ENCODE data around the gene KPNA4. TPM values are rescaled to one million over a fixed set of nuclear protein-coding genes. Genes with fewer than 3 reads are reported as not detected.
A peak's percentile ranks its signal among the peaks of the same experiment; 100 is the strongest.
"Not testable (repeated sequence)": the region's sequence is repeated elsewhere in the genome, so short reads cannot be mapped to it uniquely, and the experiment has no call there.

Gene KPNA4
- total RNA-seq, 1 donor = 16.4 TPM

DNA sequence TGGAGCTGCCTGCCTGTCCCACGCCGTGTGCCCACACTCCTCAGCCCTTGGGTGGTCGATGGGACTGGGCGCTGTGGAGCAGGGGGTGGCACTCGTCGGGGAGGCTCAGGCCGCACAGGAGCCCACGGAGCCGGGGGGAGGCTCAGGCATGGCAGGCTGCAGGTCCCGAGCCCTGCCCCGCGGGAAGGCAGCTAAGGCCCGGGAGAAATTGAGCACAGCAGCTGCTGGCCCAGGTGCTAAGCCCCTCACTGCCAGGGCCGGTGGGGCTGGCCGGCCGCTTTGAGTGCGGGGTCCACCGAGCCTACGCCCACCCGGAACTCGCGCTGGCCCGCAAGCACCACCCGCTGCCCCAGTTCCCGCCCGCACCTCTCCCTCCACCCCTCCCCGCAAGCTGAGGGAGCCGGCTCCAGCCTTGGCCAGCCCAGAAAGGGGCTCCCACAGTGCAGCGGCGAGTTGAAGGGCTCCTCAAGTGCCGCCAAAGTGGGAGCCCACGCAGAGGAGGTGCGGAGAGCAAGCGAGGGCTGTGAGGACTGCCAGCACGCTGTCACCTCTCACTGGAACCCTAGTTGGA is 8.7 kb upstream of the KPNA4 start:
- not testable (repeated sequence) for DNase-seq (ENCODE audit: low read depth in 2 of 3, low spot score in 2 of 3)

DNA sequence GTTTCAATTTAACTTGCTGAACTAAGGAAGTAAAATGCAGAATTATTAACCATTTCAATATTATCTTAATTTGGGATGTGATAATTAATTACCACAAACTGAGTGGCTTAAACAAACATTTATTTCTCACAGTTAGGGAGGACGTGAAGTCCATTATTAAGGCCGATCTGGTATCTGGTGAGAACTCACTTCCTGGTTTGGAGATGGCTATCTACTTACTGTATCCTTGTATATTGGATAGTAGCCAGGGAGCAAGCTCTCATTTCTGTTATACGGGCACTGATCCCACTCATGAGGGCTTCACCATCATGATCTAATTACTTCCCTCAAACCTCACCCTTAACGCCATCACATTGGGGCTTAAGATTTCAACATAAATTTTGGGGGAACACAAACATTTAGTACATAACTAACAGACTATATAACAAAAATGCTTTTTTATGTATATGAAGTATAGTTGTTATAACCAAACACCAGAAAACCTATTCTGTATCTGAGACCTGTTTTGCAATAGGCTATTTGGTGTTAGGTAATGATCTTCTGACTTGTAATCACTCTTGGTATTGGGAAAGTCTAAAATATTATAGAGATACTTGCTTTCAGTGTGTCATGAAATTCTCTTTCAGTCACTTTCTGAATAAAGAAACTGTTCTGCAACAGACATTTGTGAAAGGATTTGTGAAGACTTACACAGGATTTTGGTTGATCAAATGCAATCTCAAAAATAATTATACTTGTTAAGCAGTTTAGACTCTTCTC is 4.7 kb upstream of the KPNA4 start:
- DNase-seq (ENCODE audit: low read depth in 2 of 3, low spot score in 2 of 3) = no peak

DNA sequence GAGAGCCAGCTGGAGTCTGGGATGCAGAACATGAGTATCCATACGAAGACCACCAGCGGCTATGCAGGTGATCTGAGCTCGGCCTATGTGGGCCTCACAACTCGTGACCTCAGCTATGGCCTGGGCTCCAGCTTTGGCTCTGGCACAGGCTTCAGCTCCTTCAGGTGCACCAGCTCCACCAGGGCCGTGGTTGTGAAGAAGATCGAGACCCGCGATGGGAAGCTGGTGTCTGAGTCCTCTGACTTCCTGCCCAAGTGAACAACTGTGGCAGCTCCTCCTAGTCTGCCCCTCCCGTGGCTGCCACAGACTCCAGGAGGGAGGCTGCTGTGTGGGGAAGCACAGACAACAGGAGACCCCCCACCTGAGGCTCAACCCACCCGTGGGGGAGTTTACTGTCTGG is 3.6 kb upstream of the KPNA4 start:
- no peak for DNase-seq (ENCODE audit: low read depth in 2 of 3, low spot score in 2 of 3)

DNA sequence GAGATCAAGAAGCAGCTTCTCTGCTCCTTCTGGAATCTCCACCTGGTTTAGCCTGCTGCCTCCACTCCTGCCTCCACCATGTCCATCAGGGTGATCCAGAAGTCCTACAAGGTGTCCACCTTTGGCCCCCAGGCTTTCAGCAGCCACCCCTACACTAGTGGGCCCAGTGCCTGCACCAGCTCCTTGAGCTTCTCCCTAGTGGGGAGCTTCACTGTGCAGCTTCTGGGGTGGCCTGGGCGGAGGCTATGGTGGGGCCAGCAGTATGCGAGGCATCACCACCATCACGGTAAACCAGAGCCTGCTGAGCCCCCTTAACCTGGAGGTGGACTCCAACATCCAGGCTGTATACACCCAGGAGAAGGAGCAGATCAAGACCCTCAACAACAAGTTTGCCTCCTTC is 2.4 kb upstream of the KPNA4 start:
- DNase-seq (ENCODE audit: low read depth in 2 of 3, low spot score in 2 of 3) = no peak

DNA sequence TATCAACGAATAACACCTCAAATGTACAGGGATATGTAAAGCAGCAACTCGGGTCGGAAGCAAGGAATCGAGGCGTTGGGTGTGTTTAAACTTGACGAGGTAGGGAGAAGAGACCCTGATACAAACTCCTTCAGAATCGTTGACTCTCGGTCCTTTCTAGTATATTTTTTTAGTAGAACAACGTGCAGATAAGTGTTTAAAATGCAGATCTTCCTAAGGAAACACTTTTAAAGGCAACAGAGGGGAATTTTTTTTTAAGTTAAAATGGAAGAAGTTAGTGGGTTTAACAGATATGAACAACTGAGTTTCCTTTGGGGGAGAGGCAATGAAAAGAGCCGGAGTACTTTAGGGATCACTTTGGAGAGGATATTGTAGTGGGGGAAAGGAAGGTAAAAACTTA is 1.1 kb upstream of the KPNA4 start:
- no peak for DNase-seq (ENCODE audit: low read depth in 2 of 3, low spot score in 2 of 3)

DNA sequence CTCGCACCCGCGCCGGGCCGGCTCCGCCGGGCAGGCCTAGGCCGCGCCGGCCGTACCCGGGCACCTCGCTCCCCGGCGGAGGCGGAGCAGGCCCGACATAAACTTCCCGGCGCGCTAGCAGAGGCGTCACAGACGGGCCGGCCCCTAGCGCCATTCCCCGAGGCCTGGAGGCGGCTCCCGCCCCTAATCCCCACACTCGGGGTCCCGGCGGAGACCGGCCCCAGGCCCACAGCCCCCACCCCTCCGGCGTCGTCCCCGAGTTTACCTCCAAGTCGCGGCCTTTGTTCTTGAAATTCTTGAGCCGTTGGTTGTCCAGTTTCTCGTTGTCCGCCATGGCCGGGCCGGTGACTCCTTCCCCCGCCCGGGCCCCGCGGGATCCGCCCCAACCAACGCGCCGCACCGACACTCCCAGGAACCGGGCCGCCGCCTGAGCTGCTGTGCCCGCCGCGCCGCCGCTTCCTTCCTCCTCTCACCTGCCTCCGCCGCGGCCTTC is 376 bp downstream of the KPNA4 start:
- DNase-seq (ENCODE audit: low read depth in 2 of 3, low spot score in 2 of 3) = peak in 1 of 3 donors; percentile 67

DNA sequence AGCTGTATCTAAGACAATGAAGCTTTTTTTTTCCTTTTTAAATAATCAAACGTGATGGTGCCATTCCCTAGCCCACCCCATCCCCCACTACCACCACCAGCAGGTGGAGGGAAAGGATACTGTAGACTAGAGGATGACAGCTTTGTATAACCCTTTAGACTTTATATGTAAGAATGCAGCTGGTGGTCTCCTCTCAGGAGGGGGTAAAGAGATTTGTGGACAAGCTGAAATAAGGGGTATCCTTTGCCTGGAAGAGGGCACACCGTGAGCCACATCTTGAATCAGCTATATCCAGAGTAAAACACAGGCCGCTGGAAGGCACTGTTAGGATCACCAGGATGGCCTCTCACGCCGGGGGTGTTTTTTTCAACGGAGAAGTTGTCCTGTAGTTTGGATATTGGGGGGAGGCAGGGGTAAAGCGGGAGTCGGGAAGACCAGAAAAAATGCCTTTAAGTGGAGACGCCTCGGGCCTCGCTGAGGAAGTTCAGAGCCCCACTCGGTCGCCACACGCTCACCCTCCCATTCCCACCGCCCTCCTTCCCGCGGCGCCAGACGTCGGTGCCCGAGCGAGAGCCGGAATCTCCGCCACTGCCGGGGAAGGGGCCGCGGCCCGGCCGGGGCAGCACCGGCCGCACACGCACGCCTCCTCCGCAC is 986 bp downstream of the KPNA4 start:
- peak in 2 of 3 donors; percentile 4 to 18 for DNase-seq (ENCODE audit: low read depth in 2 of 3, low spot score in 2 of 3)

DNA sequence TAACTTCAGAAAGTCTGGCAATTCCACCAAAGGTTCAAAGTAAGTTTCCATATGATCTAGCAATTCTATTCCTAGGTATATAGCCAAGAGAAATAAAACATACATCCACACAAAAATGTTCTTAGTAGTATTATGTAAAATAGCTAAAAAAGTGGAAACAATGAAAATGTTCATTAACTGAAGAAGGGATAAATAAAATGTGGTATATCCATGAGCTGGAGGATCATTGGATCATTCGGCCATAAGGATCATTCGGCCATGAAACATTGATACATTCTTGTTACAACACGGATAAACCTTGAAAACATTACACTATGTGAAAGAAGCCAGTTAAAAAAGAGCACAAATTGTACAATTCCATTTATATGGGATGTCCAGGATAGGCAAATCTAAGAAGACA is 2.4 kb downstream of the KPNA4 start:
- no peak for DNase-seq (ENCODE audit: low read depth in 2 of 3, low spot score in 2 of 3)

DNA sequence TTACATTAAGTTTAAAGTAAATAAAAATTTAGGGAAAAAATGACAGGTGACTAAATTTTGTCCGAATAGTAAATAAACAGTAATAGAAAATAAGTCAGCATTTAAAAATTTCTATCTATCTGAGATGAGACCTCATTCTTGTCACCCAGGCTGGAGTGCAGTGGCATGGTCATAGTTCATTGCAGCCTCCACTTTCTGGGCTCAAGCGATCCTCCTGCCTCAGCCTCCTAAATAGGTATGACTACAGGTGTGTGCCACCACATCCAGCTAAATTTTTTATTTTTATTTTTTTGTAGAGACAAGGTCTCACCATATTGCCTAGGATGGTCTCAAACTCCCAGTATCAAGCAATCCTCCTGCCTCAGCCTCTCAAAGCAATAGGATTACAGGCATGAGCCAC is 7.8 kb downstream of the KPNA4 start:
- no peak for DNase-seq (ENCODE audit: low read depth in 2 of 3, low spot score in 2 of 3)

DNA sequence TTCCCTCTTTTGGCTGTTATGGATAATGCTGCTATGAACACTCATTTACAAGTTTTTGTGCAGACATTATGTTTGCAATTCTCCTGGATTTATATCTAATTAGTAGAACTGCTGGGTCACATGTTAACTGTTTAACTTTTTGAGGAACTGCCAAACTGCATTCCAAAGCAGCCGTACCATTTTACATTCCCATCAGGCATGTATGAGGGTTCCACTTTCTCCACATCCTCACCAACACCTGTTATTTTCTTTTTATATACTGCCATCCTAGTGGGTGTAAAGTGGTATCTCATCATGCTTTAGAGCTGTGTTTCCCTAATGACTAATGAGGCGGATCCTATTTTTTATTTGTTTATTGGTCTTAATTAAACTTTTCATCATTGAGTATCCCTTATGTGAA is 9.2 kb downstream of the KPNA4 start:
- DNase-seq (ENCODE audit: low read depth in 2 of 3, low spot score in 2 of 3) = no peak

DNA sequence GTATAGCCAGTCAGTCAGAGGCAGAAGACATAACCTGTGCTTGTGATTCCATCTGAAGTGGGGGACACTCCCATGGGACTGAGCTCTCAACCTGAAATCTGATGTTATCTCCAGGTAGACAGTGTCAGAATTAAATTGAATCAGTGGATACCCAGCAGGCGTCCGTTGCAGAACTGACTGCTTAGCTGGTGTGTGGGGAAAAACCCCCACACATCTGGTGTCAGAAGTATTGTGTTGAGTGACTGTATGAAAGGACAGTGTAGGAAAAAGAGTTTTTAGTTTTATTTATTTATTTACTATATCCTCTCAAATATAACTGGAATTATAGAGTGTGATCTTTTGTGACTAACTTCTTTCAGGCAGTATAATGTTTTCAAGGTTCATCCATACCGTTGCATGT is 10.4 kb downstream of the KPNA4 start:
- no peak for DNase-seq (ENCODE audit: low read depth in 2 of 3, low spot score in 2 of 3)

DNA sequence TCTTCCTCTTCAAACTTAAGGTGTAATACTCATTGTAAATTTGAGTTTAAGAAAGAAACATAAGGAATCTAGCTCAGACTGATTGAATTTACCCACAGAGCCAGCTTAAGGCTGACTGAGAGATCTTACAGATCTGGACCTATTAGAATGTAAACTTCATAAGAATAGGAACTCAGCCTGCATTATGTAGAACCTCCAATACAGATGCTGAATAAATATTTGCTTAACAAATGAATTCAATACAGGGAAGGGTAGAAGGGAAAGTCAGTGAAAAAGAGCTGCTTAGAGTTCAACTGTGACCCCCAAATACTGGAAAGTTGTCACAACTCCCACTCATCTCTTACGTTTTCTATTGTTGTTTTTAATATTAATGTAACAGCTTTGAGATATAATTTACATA is 11.5 kb downstream of the KPNA4 start:
- DNase-seq (ENCODE audit: low read depth in 2 of 3, low spot score in 2 of 3) = no peak

DNA sequence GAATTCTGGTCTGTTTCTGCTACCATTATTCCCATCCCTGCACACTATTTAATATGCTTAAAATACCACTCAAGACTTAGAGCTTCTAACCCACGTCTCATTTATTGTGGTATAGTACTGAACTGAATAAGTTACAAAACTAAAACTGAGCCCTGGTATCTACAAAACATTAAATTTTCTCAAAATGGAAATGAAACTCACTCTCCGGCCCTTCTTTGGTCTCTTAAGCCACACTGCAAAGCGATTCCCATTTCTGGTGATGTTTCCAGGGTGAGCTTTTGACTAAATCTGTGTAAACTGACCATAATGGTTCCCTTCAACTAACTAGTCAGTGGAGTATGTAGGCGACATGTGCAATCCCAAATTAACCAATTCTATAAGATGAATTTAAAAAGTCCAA is 18.6 kb downstream of the KPNA4 start:
- no peak for DNase-seq (ENCODE audit: low read depth in 2 of 3, low spot score in 2 of 3)

DNA sequence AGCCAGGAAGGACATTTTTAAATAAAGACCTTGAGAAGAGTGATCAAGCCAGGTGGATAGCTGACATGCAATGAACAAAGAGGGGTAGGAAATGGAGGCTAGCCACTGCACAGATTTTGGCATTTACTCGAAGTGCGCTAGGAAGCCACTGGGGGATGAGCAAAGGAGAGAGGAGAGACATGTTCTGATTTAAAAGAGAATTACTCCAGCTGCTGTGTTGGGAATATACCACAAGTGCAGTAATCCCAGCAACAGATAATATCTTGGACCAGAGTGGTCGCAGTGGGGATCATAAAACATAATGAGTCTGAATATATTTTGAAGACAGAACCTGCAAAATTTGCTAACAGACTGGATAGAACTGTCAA is 19.9 kb downstream of the KPNA4 start:
- no peak for DNase-seq (ENCODE audit: low read depth in 2 of 3, low spot score in 2 of 3)

DNA sequence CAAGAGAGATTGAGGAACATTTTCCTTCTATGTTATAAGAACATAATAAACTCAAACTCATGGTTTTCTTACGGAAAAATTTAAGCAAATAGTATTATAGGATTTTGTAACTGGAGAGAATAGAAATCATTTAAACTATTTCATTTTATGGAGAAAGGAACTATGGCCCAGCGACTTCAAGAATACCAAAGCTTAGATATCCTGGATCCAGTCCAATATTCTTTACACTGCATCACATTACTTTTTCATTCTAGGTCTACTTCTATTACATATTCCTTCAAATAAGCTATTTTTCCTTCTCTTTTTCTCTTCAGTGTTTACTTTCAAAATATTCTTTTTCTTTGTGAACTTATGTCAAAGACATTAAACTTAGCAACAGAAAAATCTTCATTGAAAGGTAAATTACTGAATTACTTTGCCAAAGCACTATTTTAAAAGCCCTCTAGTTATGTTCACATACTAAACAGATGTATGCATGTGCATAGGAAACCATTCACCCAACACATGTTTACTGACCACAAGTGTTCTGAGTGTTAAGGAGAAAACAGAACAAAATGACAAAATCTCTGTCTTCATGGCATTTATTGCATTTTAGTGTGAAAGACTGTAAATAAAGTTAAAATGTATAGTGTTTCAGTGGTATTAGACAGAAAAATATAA is 20.4 kb downstream of the KPNA4 start:
- peak in 1 of 3 donors; percentile 28 for DNase-seq (ENCODE audit: low read depth in 2 of 3, low spot score in 2 of 3)

DNA sequence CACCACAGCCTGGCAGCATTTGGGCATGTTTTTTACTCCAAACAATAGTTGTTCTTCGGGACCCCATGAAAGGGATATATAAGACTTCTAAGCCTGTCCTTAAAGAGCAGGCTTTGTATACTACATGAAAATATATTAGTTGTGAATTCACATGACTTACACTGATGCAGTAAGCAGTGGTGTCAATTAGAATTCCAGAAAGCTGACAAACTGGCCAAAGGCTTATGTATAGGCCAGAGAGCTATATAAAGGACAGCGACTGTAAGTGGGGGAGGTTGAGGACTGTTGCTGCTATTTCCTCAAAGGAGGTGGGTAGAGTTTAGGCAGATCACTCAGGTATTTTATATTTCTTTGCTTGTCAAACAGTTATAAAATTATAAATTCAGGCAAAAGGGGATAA is 24.8 kb downstream of the KPNA4 start:
- DNase-seq (ENCODE audit: low read depth in 2 of 3, low spot score in 2 of 3) = no peak

DNA sequence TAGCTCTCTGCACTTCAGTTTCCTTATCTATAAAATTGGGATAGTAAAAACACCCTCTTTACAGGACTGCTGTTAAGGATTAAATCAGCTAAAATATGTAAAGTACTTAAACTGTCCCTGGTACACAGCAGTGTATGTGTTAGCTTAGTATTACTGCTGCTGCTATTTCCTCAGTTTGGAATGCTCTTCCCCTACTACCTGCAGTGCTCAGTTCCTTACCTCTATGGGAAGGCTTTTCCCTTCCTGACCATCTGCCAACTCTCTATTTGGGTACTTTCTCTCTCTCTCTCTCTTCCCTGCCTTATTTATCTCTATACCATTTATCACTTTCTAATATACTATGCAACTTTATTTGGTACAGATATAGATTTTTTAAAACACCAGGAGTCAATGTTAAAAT is 26.5 kb downstream of the KPNA4 start:
- DNase-seq (ENCODE audit: low read depth in 2 of 3, low spot score in 2 of 3) = no peak

DNA sequence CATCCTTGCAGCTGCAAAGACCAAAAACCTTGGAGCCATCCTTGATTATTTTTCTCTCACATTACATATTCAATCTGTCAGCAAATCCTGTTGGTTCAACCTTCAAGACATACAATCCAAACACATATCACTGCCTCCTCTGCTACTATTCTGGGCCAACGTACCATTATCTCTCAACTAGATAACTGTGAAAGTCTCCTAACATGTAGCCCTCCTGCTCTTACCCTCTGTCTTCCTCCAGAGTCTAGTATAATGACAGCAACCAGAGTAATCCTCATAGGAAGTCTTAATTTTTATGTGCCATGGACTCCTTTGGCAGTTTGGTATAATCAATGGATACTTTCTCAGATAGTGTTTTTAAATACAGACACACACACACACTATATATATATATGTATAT is 27.6 kb downstream of the KPNA4 start:
- DNase-seq (ENCODE audit: low read depth in 2 of 3, low spot score in 2 of 3) = no peak

DNA sequence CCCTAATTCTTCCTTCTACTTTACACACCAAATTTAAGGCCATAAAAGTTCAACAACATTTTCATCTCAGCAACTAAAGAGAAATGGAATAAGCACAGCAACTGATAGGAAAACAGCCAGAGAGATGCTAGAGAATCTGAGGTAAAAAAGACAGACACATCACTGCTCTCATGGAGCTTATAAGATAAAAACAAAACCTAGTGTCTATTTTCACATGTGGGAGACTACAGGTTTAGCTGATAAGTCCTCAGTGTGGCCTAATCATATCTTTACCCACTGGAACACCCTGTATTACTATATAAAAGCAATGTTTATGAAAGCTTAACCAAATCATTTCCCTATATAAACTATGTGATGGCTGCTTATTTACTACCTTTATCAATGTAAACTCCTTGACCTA is 33.0 kb downstream of the KPNA4 start:
- no peak for DNase-seq (ENCODE audit: low read depth in 2 of 3, low spot score in 2 of 3)

DNA sequence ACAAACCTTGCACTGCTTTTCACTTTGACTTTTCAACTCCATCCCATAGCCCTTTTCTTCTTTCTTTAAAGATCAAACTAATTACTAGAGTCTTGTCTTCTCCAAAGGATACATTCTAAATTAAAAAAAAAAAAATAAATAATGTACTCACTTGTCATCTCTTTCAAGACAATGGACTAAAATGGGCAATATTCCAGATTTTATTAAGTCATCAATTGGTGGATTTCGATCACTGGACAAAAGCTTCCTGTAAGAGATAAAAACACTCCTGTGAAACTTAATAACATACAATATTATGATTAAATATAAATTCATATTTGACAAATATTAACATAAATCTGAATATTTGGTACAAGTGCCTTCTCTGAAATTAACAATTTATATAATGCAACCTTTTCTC is 34.1 kb downstream of the KPNA4 start:
- DNase-seq (ENCODE audit: low read depth in 2 of 3, low spot score in 2 of 3) = no peak

DNA sequence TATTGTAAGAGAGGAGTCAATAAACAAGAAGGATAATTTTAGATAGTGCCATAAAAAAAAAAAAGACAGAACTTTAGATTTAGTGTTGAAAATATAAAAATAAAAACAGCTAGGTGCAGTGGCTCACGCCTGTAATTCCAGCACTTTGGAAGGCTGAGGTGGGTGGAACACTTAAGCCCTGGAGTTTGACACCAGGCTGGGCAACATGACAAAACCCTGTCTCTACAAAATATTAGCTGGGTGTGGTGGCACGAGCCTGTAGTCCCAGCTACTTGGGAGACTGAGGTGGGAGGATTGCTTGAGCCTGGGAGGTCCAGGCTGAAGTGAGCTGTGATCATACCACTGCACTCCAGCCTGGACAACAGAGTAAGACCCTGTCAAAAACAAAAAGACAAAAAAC is 49.0 kb downstream of the KPNA4 start:
- DNase-seq (ENCODE audit: low read depth in 2 of 3, low spot score in 2 of 3) = not testable (repeated sequence)

DNA sequence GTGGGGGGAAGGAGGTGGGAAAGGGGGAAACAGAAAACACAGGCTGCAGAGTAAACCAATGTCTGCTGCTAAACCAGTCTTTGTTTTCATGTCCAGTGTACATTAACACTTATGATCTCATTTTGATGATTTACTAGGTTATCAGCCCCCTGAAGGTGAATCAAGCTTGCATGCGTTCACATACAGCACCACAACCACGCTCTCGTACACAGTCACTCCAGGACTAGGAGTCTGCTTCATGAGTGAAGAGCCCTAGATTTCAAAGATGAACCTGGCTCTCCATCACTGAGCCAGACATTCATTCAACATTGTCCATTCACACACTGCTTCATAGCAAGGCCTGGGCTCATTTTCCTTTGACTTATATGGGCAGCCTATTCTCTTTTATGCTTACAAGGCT is 64.0 kb downstream of the KPNA4 start:
- DNase-seq (ENCODE audit: low read depth in 2 of 3, low spot score in 2 of 3) = no peak
